GM18505 (cell line): ENCODE measurements around the gene SORL1.
"Not testable (repeated sequence)": the region's sequence is repeated elsewhere in the genome, so short reads cannot be mapped to it uniquely, and the experiment has no call there.

Source experiments
- ATAC-seq: cut with Tn5 transposase; IDR thresholded peaks from one replicate; pipeline ENCODE4 v1.9.1; 2021; ENCODE audit not compliant: unreplicated experiment
- POLR2A ChIP-seq: IDR thresholded peaks from 4 replicates; pipeline ENCODE4 v1.6.1; 2011; ENCODE audit warnings: borderline replicate concordance; ENCODE audit not compliant: insufficient read depth, insufficient read length; ENCODE audit errors: extremely low read depth

The SORL1 gene

GRCh38 chr11:121497176-121497998 is 45.3 kb downstream of the SORL1 start:
- no peak for TF ChIP-seq POLR2A
- no peak for ATAC-seq

- TF ChIP-seq POLR2A = no peak
- ATAC-seq = no peak
Observed at GRCh38 chr11:121499405-121499804, 47.3 kb downstream of the SORL1 start.

- no peak for TF ChIP-seq POLR2A
- no peak for ATAC-seq
Observed at GRCh38 chr11:121500275-121500674, 48.2 kb downstream of the SORL1 start.

DNA sequence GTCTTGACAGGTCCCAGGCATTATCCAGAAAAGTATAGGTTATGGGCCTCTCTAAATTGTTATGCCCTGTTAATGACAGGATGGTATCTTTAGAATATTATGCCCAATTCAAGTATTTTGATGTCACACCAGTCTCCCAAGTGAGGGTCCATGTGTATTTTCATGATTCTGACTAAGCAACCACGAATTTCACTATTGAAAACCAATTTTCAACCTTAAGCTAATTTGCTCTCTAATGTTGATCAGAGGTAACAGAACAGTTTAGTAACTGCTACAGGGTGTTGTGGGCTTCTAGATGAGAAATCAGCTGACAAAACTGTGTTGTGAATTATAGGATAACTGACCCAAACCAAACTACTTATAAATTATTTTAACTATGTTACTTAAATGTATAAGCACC is 48.6 kb downstream of the SORL1 start:
- TF ChIP-seq POLR2A = no peak
- no peak for ATAC-seq

DNA sequence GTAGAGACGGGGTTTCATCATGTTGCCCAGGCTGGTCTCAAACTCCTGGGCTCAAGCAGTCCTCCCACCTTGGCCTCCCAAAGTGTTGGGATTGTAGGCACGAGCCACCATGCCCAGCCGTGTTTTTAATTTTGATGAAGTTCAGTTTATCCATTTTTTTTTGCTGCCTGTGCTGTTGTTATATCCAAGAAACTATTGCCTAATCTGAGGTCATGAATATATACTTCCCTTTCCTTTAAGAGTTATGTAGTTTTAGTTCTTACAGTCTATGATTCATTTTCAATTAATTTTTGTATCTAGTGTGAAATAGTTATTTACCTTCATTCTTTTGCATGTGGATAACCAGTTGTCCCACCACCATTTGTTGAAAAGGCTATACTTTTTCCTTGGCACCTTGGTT is 50.9 kb downstream of the SORL1 start:
- ATAC-seq = no peak
- no peak for TF ChIP-seq POLR2A

- ATAC-seq = not testable (repeated sequence)
Observed at GRCh38 chr11:121506237-121506636, 54.1 kb downstream of the SORL1 start.

DNA sequence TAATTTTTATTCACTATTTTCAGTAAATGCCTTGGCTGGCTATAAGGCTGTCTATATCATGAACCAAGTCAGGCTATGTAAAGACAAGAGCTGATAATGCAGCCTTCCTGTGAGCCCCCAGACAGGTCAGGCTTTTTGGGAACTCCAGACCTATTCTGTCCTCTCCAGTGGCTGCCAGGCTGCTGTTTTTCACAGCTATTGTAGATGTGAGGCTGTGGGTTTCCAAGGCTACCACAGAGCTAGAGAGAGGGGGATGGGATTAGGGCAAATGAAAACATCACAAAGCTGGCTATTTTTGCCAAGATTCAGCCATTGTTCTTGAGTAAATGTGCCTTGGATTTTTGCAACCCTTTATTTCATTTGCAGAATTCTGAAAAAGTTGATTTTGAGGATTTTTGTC is 56.3 kb downstream of the SORL1 start:
- TF ChIP-seq POLR2A = no peak
- no peak for ATAC-seq

DNA sequence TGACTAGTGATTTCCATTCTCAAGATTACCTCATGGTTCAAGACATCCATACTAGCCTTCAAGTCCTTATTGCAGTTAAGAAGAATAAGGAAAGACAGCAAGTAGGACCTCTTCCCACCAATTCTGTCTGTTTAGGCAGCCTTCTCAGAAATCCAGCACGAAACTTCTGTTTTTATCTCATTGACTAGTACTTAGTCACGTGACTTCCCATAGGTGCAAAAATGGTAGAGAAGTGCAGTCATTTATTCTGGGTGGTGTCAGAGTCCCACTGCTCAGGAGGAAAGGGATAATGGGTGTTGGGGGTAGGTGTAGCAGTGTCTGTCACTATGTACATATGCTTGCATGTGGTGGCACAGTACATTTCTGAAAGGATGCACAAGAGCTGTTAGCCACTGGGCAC is 58.3 kb downstream of the SORL1 start:
- TF ChIP-seq POLR2A = no peak
- ATAC-seq = no peak

DNA sequence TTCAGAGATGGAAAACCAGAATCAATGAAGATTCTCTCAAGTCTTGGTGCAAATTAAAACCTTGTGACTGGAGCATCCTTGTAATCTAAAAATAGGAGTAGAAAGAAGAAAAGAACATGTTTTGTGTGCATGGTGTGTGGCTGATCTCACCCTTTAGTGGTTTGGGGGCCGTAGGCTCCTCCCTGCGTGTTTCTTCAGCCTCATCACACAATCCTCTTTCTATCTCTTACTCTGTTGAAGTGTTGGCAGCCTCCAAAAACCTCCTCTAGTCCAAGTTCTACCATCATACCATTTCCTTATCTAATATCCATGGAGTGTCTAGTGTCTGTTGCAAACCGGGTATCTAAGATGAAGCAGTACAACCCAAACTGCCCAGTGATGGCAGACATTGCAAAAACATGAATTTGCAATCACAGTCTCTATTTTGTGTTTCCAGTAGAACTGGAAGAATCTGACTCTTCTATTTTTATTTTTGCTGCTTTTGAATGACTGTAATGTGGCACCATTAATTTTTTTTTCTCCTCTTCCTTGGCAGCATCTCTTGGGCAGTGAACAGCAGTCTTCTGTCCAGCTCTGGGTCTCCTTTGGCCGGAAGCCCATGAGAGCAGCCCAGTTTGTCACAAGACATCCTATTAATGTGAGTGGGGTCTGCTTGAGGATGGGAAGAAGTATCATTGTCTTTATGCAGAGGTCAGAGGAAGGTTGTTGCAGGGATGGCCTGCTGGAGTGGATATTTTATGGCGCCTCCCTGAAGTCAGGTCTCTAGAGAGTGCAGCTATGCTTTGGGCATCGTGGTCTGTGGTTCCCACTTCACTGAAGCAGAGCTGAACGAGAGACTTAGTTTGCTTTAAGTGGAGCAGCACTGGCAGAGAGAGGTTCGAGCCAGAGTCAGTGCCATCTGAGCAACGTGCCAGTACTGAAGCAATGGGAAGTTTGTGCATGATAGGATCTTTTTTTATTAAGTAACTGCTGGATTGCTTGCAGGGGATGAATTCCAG is 60.7 kb downstream of the SORL1 start:
- no peak for ATAC-seq
- no peak for TF ChIP-seq POLR2A

DNA sequence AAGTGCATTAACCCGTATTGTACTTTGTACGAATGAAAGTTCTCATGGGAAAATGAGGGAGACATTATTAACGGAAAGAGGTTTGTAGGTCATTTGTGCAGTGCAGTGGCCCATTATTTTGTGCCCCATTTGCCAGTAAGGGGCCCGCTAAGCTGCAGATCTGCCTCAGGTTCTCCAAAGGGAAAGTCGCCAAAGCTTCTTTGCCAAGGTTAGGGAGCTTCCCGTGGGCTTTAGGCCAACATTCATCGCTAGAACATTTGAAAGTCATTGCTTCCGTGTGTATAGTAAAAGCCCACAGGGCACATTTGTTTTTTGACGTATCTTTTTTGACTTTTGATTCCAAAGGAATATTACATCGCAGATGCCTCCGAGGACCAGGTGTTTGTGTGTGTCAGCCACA is 61.7 kb downstream of the SORL1 start:
- no peak for ATAC-seq
- no peak for TF ChIP-seq POLR2A

DNA sequence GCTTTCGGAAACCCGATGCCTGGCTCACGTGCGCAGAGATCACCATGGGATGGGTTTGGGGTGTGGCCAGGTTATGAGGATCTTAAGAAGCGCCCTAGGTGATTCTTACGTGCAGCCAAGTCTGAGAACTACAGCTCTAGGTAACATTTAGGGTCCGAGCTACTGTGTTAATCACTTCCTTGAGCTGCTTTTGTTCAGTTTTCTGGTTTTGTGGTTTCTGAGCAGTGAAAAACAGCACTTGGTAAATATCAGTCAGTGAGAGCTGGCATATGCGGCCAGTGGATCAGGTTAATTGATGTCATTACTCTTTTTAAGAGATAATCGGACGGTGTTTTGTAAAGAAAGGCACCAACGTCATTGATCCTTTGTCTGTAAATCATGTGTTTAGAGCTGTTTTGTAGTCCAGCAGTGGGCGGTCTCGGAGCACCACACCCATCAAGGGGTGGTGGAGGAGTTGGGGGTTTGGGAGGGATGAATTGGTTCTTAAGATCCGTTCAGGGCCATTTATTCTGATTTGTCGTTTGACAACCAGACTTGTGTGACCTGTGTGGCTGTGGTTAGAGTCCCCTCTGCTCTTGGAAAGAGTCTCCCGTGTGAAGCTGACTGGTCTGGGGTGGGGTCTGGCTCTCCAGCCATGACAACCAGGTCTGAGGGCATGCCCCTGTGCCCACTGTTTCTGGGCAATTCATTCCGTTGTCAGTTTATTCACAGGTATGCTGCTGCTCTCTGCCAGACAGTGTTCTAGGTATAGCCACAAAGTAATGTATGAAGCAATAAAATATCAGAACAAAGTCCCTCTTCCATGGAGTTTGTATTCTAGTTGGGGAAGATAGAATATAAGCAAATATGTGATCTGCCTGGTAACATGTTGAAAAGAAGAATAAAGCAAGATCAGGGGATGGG is 62.6 kb downstream of the SORL1 start:
- ATAC-seq = no peak
- no peak for TF ChIP-seq POLR2A

DNA sequence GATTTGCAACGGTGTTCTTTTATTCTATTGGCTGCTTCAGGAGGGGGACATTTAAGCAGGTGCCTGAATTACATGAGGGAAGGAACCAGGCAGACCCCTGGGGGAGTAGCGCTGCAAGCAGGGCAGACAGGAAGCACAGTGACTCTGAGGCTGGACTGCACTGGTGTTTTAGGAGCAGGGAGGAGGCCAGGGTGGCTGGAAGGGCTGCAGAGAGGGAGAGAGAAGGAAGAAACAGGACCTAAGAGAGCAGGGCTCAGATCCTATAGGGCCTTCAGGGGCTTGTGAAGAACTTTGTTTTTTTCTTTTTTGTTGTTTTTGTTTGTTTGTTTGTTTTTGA is 63.2 kb downstream of the SORL1 start:
- TF ChIP-seq POLR2A = no peak
- no peak for ATAC-seq

DNA sequence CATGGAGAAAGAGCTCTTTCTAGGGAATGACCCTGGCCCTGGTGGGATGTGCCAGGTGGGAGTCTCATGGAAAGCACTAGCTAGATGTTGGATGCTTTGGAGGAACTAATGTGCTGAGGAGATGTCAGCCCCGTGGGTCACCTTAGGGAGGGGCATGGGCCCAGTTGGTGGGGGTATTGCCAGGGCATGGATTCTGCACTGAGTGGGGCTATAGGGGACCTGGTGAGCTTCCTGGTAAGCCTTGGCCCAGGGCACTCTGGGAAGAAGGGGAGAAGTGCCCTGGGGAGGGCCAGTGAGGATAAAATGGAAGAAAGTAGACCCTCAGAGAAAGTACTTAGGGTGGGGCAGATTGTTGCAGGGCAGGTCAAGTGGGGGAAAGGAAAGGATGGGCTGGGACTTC is 65.9 kb downstream of the SORL1 start:
- no peak for TF ChIP-seq POLR2A
- ATAC-seq = no peak

GRCh38 chr11:121520243-121521144 is 68.4 kb downstream of the SORL1 start:
- ATAC-seq = no peak
- TF ChIP-seq POLR2A = no peak
